Measurements from ENCODE around the gene RBL2. TPM values are rescaled to one million over a fixed set of nuclear protein-coding genes. Genes with fewer than 3 reads are reported as not detected.

The RBL2 gene
- total and polyA plus RNA-seq, 9 of the 15 experiments (the other 6 are each of a cell fraction or from before 2014, with no cell fraction given), result 7.8 to 76.3 (median 28.5) TPM

DNA sequence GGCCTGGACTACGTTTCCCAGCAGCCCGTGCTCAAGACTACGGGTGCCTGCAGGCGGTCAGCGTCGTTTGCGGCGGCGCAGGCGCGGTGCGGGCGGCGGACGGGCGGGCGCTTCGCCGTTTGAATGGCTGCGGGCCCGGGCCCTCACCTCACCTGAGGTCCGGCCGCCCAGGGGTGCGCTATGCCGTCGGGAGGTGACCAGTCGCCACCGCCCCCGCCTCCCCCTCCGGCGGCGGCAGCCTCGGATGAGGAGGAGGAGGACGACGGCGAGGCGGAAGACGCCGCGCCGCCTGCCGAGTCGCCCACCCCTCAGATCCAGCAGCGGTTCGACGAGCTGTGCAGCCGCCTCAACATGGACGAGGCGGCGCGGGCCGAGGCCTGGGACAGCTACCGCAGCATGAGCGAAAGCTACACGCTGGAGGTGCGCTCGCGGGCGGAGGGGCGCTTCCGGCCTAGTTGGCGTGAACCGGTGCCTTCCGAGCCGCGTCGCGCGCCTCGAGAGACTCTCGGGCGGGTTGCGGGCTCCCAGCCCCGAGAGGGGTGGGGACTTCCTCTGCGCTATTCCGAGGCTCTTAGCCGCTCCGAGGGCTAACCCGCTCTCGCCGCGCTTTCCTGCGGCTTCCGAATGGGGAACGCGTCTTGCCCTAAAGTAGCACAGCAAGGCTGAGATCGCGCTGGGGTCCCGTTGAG lies at the start of gene RBL2 (continued):
- TF ChIP-seq, protein P1, sequence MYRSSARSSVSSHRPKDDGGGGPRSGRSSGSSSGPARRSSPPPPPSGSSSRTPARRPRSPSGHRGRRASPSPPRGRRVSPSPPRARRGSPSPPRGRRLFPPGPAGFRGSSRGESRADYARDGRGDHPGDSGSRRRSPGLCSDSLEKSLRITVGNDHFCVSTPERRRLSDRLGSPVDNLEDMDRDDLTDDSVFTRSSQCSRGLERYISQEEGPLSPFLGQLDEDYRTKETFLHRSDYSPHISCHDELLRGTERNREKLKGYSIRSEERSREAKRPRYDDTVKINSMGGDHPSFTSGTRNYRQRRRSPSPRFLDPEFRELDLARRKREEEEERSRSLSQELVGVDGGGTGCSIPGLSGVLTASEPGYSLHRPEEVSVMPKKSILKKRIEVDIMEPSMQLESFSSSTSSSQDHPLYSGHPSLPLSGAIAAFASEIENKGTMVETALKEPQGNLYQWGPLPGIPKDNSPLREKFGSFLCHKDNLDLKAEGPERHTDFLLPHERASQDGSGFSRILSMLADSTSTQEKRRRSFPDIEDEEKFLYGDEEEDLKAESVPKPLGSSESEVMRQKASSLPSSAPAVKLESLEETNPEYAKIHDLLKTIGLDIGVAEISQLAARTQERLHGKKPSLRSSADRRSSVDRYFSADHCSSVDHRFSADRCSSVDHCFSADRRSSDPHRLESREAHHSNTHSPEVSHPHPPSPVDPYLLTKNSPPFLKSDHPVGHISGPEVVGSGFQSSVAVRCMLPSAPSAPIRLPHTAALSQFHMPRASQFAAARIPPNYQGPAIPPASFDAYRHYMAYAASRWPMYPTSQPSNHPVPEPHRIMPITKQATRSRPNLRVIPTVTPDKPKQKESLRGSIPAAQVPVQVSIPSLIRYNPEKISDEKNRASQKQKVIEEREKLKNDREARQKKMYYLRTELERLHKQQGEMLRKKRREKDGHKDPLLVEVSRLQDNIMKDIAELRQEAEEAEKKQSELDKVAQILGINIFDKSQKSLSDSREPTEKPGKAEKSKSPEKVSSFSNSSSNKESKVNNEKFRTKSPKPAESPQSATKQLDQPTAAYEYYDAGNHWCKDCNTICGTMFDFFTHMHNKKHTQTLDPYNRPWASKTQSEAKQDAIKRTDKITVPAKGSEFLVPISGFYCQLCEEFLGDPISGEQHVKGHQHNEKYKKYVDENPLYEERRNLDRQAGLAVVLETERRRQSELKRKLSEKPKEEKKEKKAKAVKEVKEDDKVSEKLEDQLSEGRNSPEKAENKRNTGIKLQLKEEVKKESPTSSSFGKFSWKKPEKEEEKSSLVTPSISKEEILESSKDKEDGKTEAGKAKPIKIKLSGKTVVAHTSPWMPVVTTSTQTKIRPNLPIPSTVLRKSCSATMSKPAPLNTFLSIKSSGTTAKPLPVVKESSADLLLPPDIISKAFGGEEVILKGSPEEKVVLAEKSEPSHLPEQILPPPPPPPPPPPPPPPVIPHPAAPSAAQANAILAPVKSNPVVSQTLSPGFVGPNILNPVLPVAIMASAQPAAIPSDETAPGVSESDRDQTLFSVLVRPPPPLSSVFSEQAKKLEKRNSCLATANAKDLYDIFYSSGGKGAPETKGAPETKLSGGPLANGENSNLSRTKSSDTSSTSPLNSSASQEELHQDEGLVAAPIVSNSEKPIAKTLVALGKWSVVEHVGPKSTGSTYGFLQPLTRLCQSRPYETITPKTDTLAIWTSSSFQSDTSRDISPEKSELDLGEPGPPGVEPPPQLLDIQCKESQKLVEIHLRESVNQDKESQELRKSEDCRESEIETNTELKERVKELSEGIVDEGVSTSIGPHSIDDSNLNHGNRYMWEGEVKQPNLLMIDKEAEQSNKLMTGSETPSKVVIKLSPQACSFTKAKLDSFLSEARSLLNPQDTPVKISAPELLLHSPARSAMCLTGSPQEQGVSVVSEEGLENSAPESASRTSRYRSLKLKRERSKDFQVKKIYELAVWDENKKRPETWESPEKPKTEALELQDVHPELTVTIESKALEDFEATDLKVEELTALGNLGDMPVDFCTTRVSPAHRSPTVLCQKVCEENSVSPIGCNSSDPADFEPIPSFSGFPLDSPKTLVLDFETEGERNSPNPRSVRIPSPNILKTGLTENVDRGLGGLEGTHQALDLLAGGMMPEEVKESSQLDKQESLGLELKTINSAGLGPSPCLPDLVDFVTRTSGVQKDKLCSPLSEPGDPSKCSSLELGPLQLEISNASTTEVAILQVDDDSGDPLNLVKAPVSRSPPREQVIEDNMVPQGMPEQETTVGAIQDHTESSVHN (IDR thresholded peaks at IDR 0.05; ENCODE audit: borderline replicate concordance in 1 of 2, low read depth in 1 of 2), result no peak
- peak; percentile 47; the same call in 1 of the 2 replicates for TF ChIP-seq POLR2AphosphoS5 (IDR thresholded peaks at IDR 0.05; ENCODE audit: control insufficient read depth, insufficient read depth, low read depth, low read length)
- TF ChIP-seq, protein P2, sequence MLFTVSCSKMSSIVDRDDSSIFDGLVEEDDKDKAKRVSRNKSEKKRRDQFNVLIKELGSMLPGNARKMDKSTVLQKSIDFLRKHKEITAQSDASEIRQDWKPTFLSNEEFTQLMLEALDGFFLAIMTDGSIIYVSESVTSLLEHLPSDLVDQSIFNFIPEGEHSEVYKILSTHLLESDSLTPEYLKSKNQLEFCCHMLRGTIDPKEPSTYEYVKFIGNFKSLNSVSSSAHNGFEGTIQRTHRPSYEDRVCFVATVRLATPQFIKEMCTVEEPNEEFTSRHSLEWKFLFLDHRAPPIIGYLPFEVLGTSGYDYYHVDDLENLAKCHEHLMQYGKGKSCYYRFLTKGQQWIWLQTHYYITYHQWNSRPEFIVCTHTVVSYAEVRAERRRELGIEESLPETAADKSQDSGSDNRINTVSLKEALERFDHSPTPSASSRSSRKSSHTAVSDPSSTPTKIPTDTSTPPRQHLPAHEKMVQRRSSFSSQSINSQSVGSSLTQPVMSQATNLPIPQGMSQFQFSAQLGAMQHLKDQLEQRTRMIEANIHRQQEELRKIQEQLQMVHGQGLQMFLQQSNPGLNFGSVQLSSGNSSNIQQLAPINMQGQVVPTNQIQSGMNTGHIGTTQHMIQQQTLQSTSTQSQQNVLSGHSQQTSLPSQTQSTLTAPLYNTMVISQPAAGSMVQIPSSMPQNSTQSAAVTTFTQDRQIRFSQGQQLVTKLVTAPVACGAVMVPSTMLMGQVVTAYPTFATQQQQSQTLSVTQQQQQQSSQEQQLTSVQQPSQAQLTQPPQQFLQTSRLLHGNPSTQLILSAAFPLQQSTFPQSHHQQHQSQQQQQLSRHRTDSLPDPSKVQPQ (CRISPR knock-in tag; IDR thresholded peaks at IDR 0.05; ENCODE audit: borderline replicate concordance), result no peak
